GM12873 (cell line): ENCODE measurements around the gene IRF4.

Source experiments
- TF ChIP-seq, protein P1 (sequence below): IDR thresholded peaks from 2 replicates; pipeline ENCODE4 v1.5.1; 2012; ENCODE audit warnings: low read depth, mild to moderate bottlenecking, moderate library complexity, low read length, control low read depth; ENCODE audit not compliant: insufficient read depth; ENCODE audit errors: missing control alignments

The IRF4 gene

DNA sequence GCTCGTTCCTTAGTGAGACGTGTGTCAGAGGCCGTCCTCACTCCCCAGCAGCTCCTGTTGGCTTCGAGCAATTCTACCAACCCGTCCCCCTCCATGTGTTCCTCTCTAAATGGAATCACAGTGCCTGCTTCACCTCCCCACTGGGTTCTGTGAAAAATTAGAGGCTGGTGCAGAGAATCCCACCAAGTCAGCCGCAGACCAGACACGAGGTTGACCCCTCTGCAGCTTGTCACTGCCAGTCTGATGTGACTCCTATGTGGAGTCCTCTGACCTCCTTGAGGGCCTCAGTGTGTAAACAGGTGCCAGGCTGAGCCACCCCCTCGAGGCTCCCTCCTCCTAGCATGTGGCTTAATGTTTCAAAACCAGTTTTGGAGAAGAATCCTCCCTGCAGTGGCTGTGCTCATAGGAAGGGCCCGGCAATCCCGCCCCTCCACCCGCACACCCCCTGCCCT is 12.6 kb upstream of the IRF4 start:
- TF ChIP-seq, protein P1, sequence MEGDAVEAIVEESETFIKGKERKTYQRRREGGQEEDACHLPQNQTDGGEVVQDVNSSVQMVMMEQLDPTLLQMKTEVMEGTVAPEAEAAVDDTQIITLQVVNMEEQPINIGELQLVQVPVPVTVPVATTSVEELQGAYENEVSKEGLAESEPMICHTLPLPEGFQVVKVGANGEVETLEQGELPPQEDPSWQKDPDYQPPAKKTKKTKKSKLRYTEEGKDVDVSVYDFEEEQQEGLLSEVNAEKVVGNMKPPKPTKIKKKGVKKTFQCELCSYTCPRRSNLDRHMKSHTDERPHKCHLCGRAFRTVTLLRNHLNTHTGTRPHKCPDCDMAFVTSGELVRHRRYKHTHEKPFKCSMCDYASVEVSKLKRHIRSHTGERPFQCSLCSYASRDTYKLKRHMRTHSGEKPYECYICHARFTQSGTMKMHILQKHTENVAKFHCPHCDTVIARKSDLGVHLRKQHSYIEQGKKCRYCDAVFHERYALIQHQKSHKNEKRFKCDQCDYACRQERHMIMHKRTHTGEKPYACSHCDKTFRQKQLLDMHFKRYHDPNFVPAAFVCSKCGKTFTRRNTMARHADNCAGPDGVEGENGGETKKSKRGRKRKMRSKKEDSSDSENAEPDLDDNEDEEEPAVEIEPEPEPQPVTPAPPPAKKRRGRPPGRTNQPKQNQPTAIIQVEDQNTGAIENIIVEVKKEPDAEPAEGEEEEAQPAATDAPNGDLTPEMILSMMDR, result no peak

DNA sequence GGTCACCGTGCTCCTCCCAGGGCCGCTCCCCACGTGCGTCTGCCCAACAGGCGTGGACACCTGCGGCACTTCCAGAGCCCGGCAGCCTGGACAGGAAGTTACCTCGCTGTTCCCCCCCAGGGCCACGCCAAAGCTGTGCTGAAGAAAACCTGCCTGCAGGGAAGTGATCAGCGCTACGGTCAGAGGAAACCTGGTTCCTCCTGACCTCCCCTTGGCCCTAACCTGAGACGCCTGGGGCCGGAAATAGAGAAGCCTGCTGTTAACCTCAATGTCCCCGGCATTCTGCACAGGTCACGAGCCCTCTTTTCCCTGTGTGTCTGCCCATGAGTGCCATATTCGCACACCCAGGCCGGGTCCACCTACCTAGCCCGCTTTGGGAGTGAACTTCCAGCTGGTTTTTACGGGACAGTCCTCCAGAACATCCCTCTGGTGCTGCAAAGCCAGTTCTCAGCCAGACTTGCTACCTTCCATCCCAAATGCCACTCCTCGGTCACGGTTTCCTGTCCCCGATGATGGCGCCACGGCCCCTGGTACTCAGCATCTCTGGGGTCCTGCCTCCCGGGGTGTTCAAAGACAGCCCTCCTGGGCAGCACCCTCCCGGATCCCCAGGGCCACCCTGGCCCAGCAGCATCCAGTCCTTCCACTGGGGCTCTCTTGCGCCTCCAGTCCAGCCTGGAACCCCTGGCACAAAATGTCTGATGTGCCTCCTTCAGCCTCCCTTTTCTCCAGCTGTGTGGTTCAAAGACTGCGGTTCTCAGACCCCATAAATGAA is 12.0 kb upstream of the IRF4 start:
- TF ChIP-seq, protein P1, result no peak

DNA sequence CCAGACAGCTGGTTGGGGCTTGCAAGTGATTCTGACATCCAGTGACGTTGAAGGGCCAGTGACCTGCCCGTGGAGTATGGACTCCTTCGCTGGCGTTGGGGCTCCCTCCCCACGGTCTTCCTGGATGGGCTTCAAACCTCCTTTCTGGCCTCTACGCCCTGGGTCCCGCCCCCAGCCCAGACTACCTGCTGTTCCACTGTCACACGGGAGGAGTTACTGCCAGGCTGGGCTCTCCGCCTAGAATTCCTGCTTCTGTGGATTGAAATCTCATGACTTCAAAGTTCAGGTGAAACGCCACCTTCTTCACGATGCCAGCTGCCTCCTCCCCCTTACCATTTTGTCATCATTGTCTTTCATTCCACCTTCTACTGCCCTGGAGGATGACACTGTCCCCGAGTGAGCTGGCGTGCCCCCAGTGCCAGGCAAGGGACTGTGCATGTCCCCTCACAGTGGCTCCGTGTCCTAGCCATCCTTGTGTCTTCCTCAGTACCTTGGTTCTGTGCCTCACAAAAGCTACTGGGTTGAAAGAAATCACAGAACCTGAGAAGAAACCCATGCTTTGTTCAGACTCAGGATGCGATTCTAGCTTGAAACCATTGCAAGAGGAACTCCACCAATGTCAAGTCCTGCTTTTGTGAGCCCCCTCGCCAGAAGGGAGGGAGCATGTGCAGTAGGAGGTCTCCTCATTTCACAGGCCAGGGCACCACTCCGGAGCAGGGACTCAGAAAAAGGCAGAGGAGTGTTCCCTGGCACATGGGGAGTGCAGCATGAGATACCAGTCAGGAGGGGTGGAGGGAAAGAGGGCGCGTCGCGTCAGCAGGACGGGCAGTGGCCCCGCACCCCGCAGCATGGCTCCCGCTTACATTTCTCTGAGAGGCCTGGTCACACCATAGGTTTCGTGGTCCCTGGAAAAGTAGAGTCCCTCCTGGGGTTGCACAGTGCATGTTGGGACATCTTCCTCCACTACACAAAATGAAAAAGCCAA is 11.0 kb upstream of the IRF4 start:
- TF ChIP-seq, protein P1, result no peak

DNA sequence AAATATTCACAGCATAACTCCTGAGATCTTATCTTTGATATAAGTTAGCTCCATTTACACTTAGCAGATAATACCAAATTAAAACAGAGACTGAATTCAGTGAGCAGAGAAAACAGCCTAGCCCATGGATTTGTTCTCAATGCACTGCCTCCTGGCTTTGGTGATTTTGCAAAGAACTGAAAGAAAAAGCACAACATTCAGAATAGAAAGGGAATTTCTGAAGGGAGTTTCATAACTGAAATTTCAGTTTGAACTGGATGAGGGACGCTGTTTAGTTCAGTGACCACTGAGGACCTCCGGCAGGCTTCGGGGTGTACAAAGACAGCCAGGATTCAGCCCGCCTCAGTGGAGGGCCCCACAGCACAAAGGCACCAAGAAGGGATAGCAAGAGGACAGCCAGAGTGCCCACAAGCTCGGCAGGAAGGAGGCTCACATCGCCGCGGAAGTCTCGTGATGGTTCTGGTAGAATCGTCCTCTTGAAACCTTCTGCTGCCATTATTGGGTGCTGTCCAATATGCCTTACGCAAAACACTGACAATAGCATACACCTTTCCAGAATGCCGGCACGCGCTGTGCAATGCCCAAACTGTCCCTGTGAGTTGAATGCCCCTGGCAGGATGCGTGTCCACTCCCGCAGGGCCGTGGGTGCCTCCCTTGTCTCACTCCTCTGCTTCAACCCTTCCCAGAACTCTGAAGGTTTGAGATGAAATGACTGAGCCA is 9.7 kb upstream of the IRF4 start:
- TF ChIP-seq, protein P1, result no peak

DNA sequence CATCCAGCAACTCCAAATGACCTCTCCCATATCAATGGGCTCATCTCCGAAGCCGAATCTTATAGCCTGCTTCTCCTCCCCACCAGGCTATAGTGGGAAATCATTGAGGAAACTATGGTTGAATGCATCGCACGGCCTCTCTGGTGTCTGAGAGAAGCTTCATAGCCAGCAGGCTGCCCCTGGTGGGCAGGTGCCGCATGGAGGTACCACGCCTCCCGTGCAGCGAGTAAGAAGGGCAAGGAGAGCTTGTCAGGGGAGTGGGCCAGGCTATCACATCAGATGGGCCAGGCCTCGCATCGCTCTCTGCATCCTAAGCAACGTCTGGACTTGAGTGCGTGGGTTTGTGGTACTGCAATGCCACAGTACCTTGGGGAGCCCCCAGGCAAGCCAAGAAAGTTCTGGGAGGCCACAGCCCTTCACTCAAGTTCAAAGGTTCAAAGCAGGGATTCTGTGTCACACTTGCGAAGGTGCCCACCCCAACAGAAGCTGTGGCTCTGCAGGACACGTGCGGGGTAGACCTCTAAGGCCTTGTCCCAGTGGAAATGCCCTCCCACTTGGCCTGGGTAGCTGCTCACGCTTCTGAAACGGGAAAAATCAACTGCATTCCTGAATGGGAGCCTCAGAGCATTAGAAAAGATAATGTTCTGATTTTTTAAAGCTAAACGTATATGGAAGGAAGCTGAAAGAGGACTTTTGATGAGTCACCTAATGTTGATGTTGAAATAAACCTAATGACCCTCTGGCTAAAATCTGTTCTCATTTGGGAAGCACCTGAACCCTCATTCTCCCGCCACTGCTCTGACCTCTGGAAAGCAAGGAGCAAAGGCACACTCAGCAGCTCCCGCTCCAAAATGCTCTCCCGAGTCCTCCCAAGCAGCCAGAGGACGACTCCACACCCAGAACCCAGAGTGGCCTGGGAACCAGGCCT is 8.4 kb upstream of the IRF4 start:
- TF ChIP-seq, protein P1, result no peak

DNA sequence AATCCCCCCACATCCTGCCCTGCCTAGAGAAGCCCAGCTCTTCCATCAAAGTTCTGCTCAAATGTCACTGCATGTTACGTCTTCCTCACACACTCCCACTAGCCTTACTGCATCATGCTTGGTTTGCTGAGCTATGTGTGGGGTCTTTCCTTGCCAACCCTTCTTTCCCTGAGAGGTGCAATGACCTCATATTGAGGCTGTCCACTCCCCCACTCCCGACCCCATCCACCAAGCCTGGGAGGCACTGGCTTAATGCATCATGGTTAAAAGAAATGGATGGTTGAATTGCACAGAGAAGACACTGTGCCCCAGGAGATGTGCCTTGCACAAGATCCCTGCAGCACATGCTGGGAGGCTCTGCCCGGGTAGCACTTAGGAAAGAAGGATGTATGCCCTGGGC is 7.7 kb upstream of the IRF4 start:
- TF ChIP-seq, protein P1, result no peak
